Measurements from ENCODE around the gene ZCCHC2.

The ZCCHC2 gene

GRCh38 chr18:62522504-62523254 lies at the start of gene ZCCHC2:
TSS of gene ZCCHC2 (plus strand) at chr18:62523025. CDS start at chr18:62523425, 400 bp downstream.
- DNase-seq (ENCODE audit: low spot score): peak; percentile 92

- DNase-seq (ENCODE audit: low spot score): no peak
These were observed 43.3 kb upstream of the ZCCHC2 start for GRCh38 chr18:62479574-62479973.

GRCh38 chr18:62480927-62481326 lies 41.9 kb upstream of the ZCCHC2 start:
- no peak for DNase-seq (ENCODE audit: low spot score)

GRCh38 chr18:62484941-62485340 lies 37.9 kb upstream of the ZCCHC2 start:
- DNase-seq (ENCODE audit: low spot score): no peak

GRCh38 chr18:62485684-62486083 lies 37.1 kb upstream of the ZCCHC2 start:
- DNase-seq (ENCODE audit: low spot score): no peak

GRCh38 chr18:62486290-62486964 lies 36.4 kb upstream of the ZCCHC2 start:
- DNase-seq (ENCODE audit: low spot score): peak; percentile 23

- DNase-seq (ENCODE audit: low spot score): no peak
These were observed 35.7 kb upstream of the ZCCHC2 start for GRCh38 chr18:62487161-62487560.

GRCh38 chr18:62490967-62491695 lies 31.7 kb upstream of the ZCCHC2 start:
- peak; percentile 33 for DNase-seq (ENCODE audit: low spot score)

GRCh38 chr18:62493033-62493862 lies 29.6 kb upstream of the ZCCHC2 start:
- no peak for DNase-seq (ENCODE audit: low spot score)

- no peak for DNase-seq (ENCODE audit: low spot score)
These were observed 28.1 kb upstream of the ZCCHC2 start for GRCh38 chr18:62494764-62495163.

GRCh38 chr18:62496262-62496661 lies 26.6 kb upstream of the ZCCHC2 start:
- DNase-seq (ENCODE audit: low spot score): no peak

- no peak for DNase-seq (ENCODE audit: low spot score)
These were observed 25.5 kb upstream of the ZCCHC2 start for GRCh38 chr18:62497190-62497772.

GRCh38 chr18:62498616-62499262 lies 24.1 kb upstream of the ZCCHC2 start:
- DNase-seq (ENCODE audit: low spot score): no peak

GRCh38 chr18:62499263-62499650 lies 23.6 kb upstream of the ZCCHC2 start:
- no peak for DNase-seq (ENCODE audit: low spot score)

- no peak for DNase-seq (ENCODE audit: low spot score)
These were observed 22.7 kb upstream of the ZCCHC2 start for GRCh38 chr18:62500174-62500573.

GRCh38 chr18:62500966-62501591 lies 21.7 kb upstream of the ZCCHC2 start:
- no peak for DNase-seq (ENCODE audit: low spot score)

GRCh38 chr18:62505669-62506494 lies 16.9 kb upstream of the ZCCHC2 start:
- DNase-seq (ENCODE audit: low spot score): no peak

GRCh38 chr18:62506495-62507143 lies 16.2 kb upstream of the ZCCHC2 start:
- DNase-seq (ENCODE audit: low spot score): no peak

GRCh38 chr18:62509779-62510178 lies 13.0 kb upstream of the ZCCHC2 start:
- DNase-seq (ENCODE audit: low spot score): no peak
